ENCODE measurements around the gene SYT17.

SYT17 gene

GRCh38 chr16:19139436-19140091 is 28.5 kb upstream of the SYT17 start:
- DNase-seq = no peak

- DNase-seq = no peak
These were observed 27.6 kb upstream of the SYT17 start for GRCh38 chr16:19140396-19140795.

DNA sequence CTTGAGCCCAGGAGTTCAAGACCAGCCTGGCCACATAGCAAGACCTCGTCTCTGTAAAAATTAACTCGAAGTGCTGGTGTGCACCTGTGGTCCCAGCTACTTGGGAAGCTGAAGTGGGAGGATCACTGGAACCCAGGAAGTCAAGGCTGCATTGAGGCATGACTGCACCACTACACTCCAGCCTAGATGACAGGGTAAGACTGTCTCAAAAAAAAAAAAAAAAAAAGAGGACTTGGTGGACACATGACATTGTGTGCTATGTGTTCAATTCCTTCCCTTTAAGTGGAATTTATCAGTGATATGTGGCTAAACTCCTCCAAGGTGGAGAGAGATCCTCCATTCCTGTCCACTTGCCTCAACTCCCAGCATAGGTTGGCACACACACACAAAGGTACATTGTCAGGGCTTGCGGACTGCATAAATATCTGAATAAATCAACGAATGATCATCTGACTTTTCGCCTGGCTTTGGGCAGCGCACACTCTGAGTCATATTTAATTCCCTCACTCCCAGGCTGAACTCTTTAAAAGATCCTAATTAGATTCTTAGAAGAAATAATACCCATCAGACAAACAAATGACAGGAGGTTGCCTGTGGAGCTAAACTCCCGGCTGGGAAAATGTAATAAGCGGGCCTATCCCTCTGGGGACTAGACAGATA is 25.0 kb upstream of the SYT17 start:
- no peak for DNase-seq

DNA sequence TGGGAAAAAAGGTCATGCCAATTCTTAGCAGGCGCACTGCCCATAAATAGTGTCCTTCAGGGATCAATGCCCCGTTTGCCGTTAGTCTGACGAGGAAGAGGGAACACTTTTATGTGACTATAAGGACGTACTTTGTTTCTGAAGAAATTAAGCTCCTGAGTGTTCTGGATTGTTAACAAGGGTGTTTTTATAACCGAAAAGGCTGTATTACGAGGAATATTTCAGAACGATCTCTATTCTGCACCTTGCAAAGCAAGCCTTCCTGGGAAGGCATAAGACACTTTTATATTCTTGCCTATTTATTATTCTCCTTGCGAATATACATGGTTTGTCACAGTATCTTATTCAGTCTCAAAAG is 24.5 kb upstream of the SYT17 start:
- DNase-seq = no peak

DNA sequence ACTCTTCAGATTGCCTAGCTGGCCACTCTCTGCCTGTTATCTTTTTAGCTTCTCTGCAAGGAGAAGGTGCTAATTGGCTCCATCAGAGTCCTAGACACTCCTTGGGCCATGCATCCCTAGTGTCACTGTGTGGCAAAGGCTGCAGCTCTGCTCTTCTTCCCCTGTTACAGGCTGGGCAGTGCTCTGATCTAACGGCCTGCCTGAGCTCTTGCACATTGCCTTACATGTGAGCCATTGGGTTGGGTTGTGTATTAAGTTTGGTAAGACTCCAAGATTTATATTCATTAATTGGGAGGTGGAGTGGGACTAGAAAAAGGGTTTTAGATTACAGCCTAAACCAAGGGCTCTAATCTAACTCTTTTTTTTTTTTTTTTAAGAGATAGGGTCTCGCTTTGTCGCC is 23.0 kb upstream of the SYT17 start:
- DNase-seq = no peak

DNA sequence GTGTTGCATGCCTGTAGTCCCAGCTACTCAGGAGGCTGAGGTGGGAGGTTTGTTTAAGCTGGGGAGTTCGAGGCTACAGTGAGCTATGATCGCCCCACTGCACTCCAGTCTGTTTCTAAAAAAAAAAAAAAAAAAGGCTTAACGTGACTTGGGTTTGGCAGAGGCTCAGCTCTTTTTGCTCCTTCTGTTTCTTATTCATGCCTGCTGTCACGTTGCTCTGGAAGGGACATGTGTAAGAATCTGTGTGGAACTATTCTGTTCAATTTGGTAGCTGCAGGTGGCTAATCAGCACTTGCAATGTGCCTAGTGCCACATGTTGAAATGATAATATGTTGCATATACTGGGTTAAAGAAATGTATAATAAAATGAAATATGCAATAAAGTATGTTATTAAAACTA is 20.9 kb upstream of the SYT17 start:
- DNase-seq = no peak

- no peak for DNase-seq
These were observed 20.4 kb upstream of the SYT17 start for GRCh38 chr16:19147627-19148026.

GRCh38 chr16:19148189-19148588 is 19.9 kb upstream of the SYT17 start:
- DNase-seq = no peak

- no peak for DNase-seq
These were observed 16.7 kb upstream of the SYT17 start for GRCh38 chr16:19151310-19151709.

GRCh38 chr16:19152042-19152441 is 16.0 kb upstream of the SYT17 start:
- no peak for DNase-seq

- no peak for DNase-seq
These were observed 14.2 kb upstream of the SYT17 start for GRCh38 chr16:19153876-19154275.

DNA sequence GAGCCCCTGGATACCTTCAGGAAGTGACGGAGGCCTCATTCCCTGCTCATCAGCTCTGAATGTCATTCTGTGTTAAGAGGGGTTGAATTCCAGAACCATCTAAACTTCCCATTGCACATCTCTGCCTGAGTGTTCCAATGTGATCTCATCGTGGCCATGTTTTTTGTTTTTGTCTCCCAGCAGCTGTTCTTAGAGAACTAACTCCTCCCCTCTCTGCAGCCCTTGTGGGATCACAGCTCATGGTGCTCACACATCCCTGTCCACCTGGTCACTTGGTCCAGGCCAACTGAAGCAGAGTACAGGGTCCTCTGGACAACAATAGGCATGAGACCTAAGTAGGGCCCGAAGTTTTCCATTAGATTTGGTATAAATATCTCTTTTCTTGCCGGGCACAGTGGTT is 6.0 kb upstream of the SYT17 start:
- DNase-seq = no peak

- no peak for DNase-seq
These were observed 4.8 kb upstream of the SYT17 start for GRCh38 chr16:19163215-19163614.

DNA sequence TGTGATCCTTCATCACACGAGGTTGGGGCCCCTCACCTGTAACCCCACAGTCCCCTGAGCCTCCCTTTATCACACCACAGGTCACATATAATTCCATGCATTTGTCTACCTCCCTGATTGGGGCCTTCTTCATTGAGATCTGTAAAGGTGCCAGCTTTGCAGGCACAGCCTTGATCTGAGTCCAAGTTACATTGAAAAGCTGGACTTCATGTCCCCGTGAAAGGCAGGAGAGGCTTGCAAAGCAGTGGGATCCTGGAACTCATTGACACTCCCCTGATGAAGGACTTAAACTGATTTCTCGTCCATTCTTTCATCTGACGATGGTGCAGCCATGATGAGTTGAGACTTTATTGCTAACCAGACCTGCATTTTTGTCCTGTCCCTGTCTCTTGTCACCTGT is 3.8 kb upstream of the SYT17 start:
- DNase-seq = no peak

DNA sequence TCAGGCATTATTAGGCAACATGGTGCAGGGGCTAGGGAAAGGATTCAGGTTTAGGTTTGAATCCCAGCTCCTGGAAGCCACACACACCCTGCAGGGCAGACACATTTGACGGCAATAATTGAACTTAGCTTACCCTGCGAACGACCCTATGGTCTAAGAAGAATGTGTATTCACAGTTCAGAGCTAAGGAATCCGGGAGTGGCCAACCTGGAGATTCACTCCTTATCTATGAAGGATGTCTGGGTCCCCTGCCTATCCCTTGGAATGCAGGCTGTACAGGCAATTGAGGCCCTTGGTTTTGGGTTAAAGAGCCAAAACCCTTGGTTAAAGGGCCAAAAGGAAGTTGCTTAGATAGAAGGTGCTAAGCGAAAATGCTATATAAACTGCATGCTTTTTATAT is 2.9 kb upstream of the SYT17 start:
- DNase-seq = no peak

- DNase-seq = peak; percentile 33
These were observed 1.5 kb upstream of the SYT17 start for GRCh38 chr16:19166500-19166899.

DNA sequence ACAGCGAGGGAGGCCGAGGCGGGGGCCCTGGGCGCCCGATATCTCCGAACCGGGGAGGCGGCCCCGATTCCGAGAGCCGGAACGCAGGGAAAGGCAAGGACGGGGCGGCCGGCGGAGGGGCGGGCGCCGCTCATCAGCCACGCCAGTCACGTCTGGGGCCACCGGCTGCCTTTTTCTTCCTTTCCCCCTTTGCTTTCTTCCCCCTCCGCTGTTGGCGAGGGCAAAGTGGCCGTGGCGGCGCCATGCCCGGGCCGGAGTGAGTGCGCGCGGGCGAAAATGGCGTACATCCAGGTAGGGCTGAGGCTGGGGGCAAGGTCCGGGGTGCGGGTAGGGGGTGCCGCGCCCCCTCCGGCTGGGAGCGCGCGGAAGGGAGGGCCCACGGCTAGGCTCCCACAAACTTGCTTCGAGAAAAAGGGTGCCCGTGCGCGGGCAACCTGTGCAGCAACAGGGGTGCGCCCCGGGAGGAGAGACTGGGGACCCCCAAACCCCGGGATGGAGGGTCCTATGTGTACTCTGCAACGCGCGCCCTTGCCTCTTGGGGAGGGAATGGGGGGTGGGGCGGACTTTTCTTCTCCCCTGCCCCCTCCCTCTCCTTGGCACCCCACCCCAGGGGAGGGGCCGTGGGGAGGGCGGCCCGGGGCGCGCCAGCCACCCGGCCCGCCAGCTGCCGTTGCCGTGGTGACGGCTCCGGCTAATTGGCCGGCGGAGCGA is 486 bp downstream of the SYT17 start:
- peak; percentile 85 for DNase-seq

- no peak for DNase-seq
These were observed 1.1 kb downstream of the SYT17 start for GRCh38 chr16:19169082-19169639.

GRCh38 chr16:19170043-19170655 is 2.1 kb downstream of the SYT17 start:
- DNase-seq = no peak

- DNase-seq = no peak
These were observed 4.2 kb downstream of the SYT17 start for GRCh38 chr16:19172098-19172780.

DNA sequence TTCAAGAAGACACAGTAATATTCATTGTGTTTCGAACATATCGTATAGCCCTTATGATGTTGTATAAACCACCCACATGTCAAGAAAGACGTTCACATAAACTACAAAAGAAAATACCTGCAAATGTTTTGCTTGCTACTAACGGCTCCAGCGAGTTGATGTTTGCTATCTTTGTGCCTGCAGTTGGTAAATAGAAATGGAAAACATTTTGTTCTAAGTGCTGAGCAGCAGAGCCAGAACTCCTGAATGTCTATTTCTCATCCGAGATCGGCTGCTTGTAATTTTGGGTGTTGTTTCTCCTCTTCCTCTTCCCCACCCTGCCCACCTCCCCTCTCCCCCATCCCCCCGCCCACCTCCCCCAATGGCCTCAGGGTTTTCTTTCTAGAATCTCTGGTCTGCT is 5.0 kb downstream of the SYT17 start:
- no peak for DNase-seq

- no peak for DNase-seq
These were observed 5.8 kb downstream of the SYT17 start for GRCh38 chr16:19173649-19174383.
